RKO (cell line): ENCODE data around the gene NEU1.

Source experiments
- DNase-seq: peaks from one replicate; pipeline ENCODE4 v3.0.0-alpha.2; 2016; ENCODE audit warnings: low spot score

NEU1 gene

DNA sequence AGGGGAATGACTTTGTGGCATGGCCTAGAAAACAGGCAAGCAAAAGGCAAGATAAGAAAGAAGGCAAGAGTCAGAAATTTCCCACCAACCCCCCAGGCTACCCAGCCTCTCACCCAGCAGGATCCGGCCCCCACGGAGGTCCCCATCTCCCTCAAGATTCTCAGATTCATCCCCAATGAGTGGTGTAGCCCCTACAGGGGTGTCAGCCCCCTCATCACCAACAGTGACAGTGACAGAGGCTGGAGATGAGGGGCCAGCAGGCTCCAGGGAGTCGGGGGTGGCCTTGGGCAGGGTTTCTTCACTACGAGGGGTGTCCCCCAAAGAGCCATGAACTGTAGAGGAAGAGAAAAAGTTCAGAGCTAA lies 33.9 kb upstream of the NEU1 start:
- no peak for DNase-seq

DNA sequence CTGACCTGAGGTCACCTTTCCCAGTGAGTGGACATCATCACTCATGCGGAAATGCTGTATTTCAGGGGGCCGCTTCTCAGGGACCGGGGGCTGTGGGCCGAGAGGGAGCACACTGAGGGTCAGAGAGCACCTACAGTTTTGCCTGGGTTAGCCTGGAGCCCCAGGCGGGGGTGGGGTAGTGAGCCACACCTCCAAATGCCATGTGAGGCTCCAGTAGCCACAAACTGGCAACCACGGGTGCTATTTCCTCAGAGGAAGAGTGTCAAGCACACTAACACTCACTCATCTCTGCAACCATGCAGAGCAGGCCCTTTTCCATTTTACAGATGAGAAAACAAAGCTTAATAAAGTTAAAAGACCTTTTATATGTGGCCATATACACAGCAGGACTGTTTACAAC lies 30.2 kb upstream of the NEU1 start:
- no peak for DNase-seq

- DNase-seq = no peak
Measured at GRCh38 chr6:31889331-31889972, 26.8 kb upstream of the NEU1 start.

GRCh38 chr6:31888276-31889258 lies 25.9 kb upstream of the NEU1 start:
- no peak for DNase-seq

GRCh38 chr6:31887173-31888007 lies 24.8 kb upstream of the NEU1 start:
- no peak for DNase-seq

DNA sequence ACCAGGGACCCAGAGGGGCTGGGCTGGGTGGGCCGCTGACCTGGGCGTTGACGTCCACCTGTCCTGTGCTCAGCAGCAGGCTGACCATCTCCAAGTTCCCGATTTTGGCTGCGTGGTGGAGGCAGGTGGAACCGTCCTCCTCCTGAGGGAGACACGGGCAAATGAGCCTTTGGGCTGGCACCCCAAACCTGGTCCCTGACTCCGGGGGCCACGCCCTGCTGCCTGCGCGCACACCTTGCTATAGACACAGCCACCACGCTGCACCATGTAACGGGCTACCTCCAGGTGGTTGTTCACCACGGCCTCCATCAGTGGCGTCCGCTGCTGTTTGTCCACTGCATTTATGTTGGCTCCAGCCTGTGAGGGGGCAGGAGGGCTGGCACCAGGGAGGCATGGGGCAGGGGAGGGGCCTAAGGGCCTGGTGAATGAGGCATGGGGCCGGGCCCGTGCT lies 23.9 kb upstream of the NEU1 start:
- no peak for DNase-seq

DNA sequence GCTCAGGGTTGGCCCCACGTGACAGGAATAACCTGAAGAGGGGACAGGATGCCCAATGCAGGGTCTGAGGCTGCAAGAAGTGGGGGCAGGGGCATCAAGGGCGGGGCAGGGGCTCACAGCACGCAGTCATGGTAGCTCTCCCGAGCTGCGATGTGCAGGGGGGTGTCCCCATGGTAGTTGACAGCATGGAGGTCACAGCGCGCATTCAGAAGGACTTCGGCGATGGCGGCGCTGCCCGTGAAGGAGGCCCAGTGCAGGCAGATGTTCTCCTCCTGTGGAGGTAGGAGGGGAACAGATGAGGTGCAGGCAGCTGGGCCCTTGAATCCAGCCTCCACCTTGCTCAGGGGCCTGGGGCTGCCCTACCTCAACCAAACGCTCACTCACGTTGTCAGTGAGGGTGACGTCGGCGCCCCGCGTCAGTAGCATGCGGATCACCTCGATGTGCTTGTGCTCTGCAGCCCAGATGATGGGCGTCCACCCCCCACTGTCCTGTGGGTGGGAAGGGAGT lies 22.0 kb upstream of the NEU1 start:
- no peak for DNase-seq

DNA sequence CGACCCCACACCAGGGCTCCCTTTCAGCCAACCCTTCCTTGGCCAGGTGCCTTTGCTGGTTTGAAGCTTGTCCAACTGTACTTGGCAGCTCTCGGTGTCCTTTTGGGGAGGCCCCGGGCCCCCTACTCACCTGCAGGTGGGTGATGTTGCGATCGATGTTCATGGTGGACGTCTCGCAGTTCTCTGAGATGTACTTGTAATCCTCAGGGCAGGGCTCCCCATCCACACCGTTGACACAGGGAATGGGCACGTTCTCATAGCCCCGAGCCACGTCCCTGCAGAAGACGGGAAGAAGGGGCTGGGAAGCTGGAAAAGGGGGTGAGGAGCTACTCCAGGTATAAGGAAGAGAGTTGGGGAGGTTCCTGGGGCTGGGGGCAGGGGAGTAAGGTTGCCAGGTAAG lies 21.1 kb upstream of the NEU1 start:
- DNase-seq = no peak

DNA sequence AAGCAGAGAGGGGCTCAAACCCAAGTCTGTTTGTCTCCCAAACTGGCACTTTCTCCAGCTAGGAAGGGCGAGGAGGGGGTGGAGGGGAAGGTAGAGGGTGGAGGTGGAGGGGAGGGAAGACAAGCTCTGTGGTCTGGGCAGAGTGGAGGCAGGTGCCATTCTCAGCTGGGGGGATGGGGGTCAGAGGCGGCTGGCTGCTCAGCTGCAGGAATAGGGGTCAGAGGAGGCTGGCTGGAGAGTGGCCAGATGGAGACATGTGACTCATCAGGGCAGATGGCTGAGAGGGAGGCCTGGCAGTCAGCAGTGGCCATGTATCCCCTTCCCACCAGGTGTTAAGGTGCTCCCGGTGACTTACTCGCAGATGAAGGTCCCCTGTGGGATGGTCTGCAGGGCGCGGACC lies 19.7 kb upstream of the NEU1 start:
- no peak for DNase-seq

- no peak for DNase-seq
Measured at GRCh38 chr6:31881136-31881859, 18.7 kb upstream of the NEU1 start.

DNA sequence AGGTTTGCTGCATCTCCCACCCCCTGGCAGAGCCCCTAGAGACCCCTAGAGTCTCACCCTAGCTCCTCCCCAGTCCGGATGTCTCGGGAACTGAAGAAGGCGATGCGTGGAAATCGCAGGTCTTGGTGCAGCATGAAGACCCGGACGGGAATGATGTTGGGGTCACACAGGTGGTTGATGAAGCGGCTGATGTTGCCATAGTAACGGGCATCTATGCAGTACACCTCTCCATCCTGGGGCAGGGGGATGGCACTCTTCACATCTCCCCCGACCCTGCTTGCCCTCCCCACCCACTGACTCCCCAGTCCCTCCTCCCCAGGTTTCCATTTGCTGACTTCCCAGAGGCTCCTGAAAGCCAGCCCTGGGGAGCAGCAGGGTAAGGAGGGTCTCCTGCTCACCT lies 18.0 kb upstream of the NEU1 start:
- DNase-seq = no peak

- DNase-seq = no peak
Measured at GRCh38 chr6:31879901-31880300, 17.3 kb upstream of the NEU1 start.

- DNase-seq = no peak
Measured at GRCh38 chr6:31879143-31879542, 16.5 kb upstream of the NEU1 start.

DNA sequence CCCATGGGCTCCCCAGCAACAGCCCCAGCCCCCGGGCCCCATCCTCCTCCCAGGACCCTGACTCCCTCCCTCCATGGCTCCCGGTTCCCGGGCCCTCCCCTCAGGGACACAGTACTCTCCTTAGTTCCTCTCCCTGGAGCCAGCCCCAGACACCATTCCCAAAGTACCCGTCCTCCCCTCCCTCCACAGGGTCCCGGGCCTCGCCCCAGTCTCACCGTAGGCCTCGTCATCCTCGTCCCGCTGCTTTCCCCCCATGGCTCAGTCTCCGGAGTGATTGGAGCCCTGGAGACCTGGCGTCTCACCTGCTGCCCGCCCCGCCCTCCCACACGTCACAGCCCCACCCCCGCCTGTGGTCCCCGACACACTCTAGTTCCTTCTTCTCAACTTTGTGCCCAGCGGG lies 16.1 kb upstream of the NEU1 start, which contains the start of gene SLC44A4:
TSS of gene SLC44A4 (minus strand) at position 272 of the 400 bp plus-strand sequence. CDS start at position 255, 17 bp downstream.
- no peak for DNase-seq

DNA sequence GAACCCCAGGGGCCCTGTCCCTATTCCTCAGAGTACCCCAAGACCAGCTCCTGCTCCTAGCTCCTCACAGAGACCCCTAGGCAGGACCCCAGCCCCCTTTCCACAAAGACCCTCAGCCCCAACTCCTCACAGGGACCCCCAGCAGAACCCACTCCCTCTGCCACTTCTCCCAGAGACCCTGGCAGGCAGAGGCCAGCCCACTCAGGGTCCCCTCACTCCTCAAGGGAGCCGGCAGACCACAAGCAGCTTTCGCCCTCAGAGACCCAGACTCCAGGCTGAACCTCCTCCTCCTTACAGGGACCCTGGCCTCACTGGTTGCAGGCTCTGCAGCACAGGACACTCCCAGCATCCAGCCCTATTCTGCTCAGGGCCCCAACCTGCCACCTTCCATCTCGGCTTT lies 15.6 kb upstream of the NEU1 start:
- no peak for DNase-seq

GRCh38 chr6:31877651-31878161 lies 15.1 kb upstream of the NEU1 start:
- no peak for DNase-seq

- no peak for DNase-seq
Measured at GRCh38 chr6:31877125-31877650, 14.6 kb upstream of the NEU1 start.

GRCh38 chr6:31876357-31876756 lies 13.7 kb upstream of the NEU1 start:
- DNase-seq = no peak

- no peak for DNase-seq
Measured at GRCh38 chr6:31875877-31876276, 13.3 kb upstream of the NEU1 start.

DNA sequence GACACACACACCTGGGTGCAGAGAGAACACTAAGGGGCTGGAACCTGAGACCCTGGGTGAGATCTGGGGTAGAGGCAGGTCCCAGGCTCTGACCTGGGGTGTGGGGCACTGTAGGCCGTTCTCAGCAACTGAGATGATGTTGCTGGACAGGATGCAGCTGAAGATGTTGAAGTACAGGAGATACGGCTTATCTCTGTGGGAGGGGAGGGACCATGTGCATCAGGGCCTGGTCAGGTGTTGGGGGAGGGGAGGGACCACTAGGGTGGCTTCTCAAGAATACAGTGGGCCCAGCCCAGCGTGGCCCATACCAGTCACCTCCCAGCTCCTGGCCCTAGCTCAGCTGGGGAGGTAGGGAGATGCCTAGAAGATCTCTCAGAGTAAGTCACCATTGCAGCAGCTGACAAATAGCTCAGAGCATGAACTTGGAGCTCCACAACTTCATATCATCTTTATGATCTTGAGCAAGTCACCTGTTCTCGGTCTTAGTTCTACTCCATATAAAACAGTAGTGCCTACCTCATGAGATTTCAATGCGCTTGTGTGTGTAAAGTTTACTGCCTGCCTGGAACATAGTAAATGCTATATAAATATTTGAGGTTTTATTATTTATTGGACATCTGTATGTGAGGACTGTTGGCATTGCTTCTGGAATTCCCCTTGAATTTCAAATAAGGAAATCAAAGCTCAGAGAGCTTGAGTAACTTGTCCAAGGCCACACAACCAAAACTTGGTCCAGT lies 12.4 kb upstream of the NEU1 start:
- no peak for DNase-seq
